GM19328 (cell line): ENCODE results near the gene WDR82.

Experiments
- ATAC-seq: cut with Tn5 transposase; IDR thresholded peaks from one replicate; pipeline ENCODE4 v1.9.1; 2021; ENCODE audit warnings: mild to moderate bottlenecking, moderate library complexity; ENCODE audit not compliant: unreplicated experiment

WDR82 gene

GRCh38 chr3:52227117-52227516 is 51.3 kb downstream of the WDR82 start:
- no peak for ATAC-seq

DNA sequence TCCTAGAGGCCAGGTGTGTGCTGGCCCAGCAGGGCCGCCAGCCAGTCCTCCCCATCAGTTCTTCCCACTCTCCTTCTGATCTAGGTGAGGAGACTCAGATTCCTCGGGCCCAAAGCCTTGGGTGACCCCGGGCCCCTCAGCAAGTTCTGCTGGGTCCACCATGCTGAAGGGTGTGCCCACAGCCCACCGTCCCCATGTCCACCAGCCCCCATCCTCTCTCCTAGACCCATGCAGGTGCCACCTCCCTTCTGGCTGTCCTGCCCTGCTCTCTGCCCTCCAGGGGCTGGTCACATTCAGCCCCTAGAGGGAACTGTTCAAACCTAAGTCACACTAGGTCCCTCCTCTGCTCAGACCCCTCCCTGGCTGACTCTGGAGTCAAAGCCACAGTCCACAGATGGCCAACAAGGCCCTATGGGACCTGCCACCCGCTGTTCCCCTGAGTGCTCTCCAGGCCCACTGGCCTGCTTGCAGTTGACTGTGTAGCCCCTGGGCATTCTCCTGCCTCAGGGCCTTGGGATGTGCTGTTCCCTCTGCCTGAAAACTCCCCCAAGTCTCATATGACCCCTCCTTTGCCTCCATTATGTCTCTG is 52.1 kb downstream of the WDR82 start:
- no peak for ATAC-seq

GRCh38 chr3:52225452-52226228 is 52.8 kb downstream of the WDR82 start, which contains the start of gene TLR9:
TSS of gene TLR9 (minus strand) at chr3:52225645. CDS start at chr3:52225529, 116 bp downstream.
- ATAC-seq: peak; percentile 79

- ATAC-seq: no peak
These were observed 54.7 kb downstream of the WDR82 start for GRCh38 chr3:52223449-52224408.

DNA sequence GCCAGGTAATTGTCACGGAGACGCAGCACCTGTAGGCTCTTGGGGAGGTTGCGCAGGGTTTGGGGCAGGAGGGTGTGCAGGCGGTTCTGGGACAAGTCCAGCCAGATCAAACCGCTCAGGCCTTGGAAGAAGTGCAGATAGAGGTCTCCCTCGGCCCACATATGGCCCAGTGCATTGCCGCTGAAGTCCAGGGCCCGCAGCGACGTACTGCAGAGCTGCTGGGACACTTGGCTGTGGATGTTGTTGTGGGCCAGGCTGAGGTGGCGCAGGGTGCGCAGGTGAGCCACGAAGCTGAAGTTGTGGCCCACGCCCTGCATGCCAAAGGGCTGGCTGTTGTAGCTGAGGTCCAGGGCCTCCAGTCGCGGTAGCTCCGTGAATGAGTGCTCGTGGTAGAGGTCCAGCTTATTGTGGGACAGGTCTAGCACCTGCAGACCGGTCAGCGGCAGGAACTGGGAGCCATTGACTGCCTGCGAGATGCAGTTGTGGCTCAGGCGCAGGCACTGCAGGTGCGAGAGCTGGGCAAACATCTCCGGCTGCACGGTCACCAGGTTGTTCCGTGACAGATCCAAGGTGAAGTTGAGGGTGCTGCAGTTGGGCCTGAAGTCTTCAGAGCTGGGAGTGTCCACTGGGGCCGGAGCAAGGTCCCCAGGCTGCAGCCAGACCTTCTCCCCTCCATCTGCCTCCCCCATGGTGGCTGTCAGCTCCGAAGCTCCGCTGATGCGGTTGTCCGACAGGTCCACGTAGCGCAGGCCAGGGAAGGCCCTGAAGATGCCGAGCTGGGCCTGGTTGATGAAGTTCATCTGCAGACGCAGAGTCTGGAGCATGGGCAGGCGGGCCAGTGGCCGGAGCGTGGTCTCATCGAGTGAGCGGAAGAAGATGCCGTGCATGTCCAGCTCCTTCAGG is 55.9 kb downstream of the WDR82 start:
- ATAC-seq: no peak

DNA sequence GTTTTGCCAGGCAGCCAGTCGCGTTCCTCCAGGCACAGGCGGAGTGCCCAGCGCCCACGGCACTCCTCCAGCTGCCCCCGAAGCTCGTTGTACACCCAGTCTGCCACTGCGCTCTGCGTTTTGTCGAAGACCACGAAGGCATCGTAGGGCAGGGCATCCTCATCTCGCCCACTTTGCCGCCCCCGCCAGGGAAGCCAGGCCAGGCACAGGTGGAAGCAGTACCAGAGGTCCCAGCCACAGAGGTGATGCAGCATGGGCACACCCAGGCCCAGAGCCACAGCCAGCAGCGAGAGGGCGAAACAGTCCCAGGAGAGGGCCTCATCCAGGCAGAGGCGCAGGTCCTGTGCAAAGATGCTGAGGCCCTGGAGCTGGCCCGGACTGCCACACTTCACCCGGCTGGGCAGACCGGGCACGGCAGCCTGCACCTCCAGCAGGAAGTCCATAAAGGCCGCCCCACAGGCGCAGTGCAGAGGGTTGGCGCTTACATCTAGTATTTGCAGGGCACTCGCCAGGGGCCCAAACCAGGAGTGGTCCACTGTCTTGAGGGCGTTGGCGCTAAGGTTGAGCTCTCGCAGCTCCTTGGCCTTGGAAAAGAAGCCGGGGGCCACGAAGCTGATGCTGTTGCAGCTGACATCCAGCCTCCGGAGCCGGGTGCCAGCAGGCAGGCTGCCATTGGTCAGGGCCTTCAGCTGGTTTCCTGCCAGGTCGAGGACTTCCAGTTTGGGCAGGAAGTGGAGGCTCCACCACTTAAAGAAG is 56.7 kb downstream of the WDR82 start:
- no peak for ATAC-seq

- no peak for ATAC-seq
These were observed 57.3 kb downstream of the WDR82 start for GRCh38 chr3:52221141-52221562.

DNA sequence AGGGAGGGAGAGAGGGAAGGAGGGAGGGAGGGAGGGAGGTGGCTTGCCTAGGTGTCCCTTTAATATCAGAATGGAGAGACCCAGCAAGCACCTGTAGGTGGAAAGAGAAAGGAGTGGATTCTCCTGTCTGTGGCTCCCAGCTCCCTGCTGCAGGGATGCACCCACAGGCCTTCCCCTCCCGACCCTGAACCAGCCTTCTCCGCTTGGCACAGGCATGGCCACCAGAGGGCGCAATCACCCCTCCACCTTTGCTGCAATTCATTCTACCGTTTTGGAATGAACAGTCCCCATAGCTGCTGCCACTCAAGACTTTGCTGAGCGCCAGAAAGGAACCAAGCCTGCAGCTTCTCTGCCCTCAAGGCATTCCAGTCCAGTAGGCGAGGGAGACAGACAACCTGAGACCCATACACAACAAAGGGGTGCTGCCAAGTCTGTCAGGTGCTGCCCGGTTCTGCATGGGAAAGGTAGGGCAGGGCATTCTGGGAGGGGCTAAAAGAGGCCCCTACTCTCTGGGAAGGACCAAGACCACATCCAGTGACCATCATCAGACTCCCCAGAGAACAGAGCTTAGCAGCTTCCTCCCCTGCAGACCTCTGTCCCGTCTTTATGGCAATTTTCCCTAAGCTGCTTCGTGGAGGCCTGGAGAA is 57.9 kb downstream of the WDR82 start:
- ATAC-seq: no peak

GRCh38 chr3:52218937-52219650 is 59.4 kb downstream of the WDR82 start:
- ATAC-seq: no peak

- ATAC-seq: no peak
These were observed 60.0 kb downstream of the WDR82 start for GRCh38 chr3:52218454-52218853.

DNA sequence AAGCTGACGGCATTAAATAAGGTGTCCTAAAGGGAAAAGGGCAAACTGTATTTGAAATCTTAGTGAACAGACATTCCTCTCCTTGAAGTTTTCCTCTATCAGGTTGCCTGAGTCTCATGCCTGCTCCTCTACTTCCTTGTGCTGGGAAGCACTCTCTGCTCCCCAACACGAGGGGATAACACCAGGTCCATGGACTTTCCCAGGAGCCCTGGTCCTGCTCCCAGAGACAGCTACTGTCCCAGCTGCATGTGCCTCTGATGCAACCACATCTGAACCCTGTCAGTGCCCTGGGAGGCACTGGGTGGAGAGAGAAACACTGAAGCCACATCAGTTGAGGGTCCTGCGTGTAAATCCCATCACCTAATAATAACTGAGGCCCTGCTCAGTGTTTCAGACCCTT is 60.4 kb downstream of the WDR82 start:
- ATAC-seq: no peak

GRCh38 chr3:52217409-52217805 is 61.0 kb downstream of the WDR82 start:
- ATAC-seq: no peak

- no peak for ATAC-seq
These were observed 61.7 kb downstream of the WDR82 start for GRCh38 chr3:52216585-52217408.

- ATAC-seq: no peak
These were observed 63.1 kb downstream of the WDR82 start for GRCh38 chr3:52215351-52215750.

GRCh38 chr3:52213901-52214300 is 64.5 kb downstream of the WDR82 start:
- no peak for ATAC-seq

- no peak for ATAC-seq
These were observed 65.4 kb downstream of the WDR82 start for GRCh38 chr3:52213005-52213404.

DNA sequence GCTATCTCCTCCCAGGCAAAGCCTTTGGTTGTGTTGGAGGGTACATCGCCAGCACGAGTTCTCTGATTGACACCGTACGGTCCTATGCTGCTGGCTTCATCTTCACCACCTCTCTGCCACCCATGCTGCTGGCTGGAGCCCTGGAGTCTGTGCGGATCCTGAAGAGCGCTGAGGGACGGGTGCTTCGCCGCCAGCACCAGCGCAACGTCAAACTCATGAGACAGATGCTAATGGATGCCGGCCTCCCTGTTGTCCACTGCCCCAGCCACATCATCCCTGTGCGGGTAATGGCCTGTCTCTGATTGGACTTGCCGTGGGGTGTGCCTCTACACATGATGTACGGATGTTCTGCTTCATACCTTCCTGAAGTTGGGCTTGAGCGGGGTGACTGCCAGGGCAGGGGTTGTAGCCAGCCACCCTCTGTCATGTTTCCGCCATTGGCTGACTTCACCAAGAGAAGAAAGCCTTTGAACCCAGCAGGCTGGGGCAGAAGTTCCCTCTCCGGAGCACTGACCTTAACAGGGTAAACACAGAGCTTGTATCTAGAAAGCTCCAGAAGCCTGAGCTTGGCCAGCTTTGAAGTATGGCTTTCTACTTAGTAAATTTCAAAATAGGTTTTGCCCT is 67.1 kb downstream of the WDR82 start:
- ATAC-seq: no peak
